ENCODE measurements around the gene HAPLN2. TPM values are rescaled to one million over a fixed set of nuclear protein-coding genes. Genes with fewer than 3 reads are reported as not detected.

HAPLN2 gene
- total and polyA plus RNA-seq, 2 donors (not counting 1 experiment from before 2014, with no cell fraction given) = 0.13 TPM; not detected in 1

- CTCF ChIA-PET = interaction anchor here (0.7 to 1.6 kb wide), 2 partner anchors 13 to 109 kb away, joined by 3 to 6 read pairs; no protein-coding TSS in a partner anchor
- WGBS (ENCODE audit: insufficient coverage) = no CpG with 5 or more reads among the region's 5 CpGs
- no peaks in the 10 kb centered on the region for H3K9me3 Mint-ChIP-seq (ENCODE audit: insufficient read depth)
These were observed 29.7 kb upstream of the HAPLN2 start for GRCh38 chr1:156589546-156589945.

More at GRCh38 chr1:156589546-156589945, 29.7 kb upstream of the HAPLN2 start:
- POLR2A ChIA-PET = no interaction called here
- H4K20me1 ChIP-seq (ENCODE audit: control insufficient read depth, insufficient read depth, low read length, poor library complexity, severe bottlenecking) = peaks cover 8% of the 10 kb centered on the region
- H3K4me3 ChIP-seq (ENCODE audit: control extremely low read depth in 1 of 5, extremely low read depth in 1 of 5, insufficient read depth in 1 of 5, low read depth in 2 of 5, low read length in 4 of 5) = no peak overlapping the region
- no peak overlapping the region for H2AFZ ChIP-seq (ENCODE audit: insufficient read depth, low read depth, low read length, poor library complexity, severe bottlenecking)
- H3K79me2 ChIP-seq (ENCODE audit: control insufficient read depth, insufficient read depth, low read length) = peaks cover 24% of the 10 kb centered on the region
- H3K4me3 Mint-ChIP-seq = no peak overlapping the region
- H3K4me2 ChIP-seq (replicated peaks; ENCODE audit: low read depth, low read length, poor library complexity, severe bottlenecking) = no peak overlapping the region
- no peak for TF ChIP-seq EZH2 (IDR thresholded peaks at IDR 0.05; ENCODE audit: borderline replicate concordance, insufficient read depth, low read depth, low read length, poor library complexity, severe bottlenecking)
- TF ChIP-seq CTCF (IDR thresholded peaks at IDR 0.05) = no peak
- H3K4me1 Mint-ChIP-seq = peaks cover 22% of the 10 kb centered on the region
- DNase-seq = no peak
- ATAC-seq (ENCODE audit: low read depth) = no peak
- intact Hi-C loops (cut with micrococcal nuclease) = no loop called here
- no peak overlapping the region for H3K9ac ChIP-seq (ENCODE audit: low read length)
- H3K27me3 ChIP-seq (replicated peaks in 1 of 4; ENCODE audit: control extremely low read depth in 1 of 4, control insufficient read depth in 3 of 4, insufficient read depth in 4 of 4, low read length in 3 of 4) = no peaks in the 10 kb centered on the region
- H3K27ac Mint-ChIP-seq = no peak overlapping the region
- no peaks in the 10 kb centered on the region for H3K27me3 Mint-ChIP-seq
- H3K9me3 ChIP-seq (ENCODE audit: control extremely low read depth in 1 of 3, control insufficient read depth in 2 of 3, insufficient read depth in 1 of 3, low read length in 2 of 3) = no peaks in the 10 kb centered on the region
- peaks cover 18 to 23% of the 10 kb centered on the region in 2 donors for H3K4me1 ChIP-seq (ENCODE audit: control insufficient read depth in 2 of 2, insufficient read depth in 2 of 2, low read length in 2 of 2)
- no peak overlapping the region for H3K27ac ChIP-seq (ENCODE audit: low read length in 2 of 2)
- H3K36me3 ChIP-seq (replicated peaks in 1 of 2; ENCODE audit: control extremely low read depth in 1 of 2, control insufficient read depth in 1 of 2, extremely low read depth in 1 of 2, insufficient read depth in 2 of 2, low read length in 1 of 2) = peaks cover 0 to 20% of the 10 kb centered on the region in 2 experiments

Data from B cell (primary cell).